CD4-positive, alpha-beta T cell treated with Interleukin-15 for 1 hour (primary cell): ENCODE results near the gene FLNA.
A peak's percentile ranks its signal among the peaks of the same experiment; 100 is the strongest.

ENCODE experiments used
- DNase-seq: peaks from one replicate; pipeline ENCODE4 v3.0.0-alpha.2; 2020

Gene FLNA

DNA sequence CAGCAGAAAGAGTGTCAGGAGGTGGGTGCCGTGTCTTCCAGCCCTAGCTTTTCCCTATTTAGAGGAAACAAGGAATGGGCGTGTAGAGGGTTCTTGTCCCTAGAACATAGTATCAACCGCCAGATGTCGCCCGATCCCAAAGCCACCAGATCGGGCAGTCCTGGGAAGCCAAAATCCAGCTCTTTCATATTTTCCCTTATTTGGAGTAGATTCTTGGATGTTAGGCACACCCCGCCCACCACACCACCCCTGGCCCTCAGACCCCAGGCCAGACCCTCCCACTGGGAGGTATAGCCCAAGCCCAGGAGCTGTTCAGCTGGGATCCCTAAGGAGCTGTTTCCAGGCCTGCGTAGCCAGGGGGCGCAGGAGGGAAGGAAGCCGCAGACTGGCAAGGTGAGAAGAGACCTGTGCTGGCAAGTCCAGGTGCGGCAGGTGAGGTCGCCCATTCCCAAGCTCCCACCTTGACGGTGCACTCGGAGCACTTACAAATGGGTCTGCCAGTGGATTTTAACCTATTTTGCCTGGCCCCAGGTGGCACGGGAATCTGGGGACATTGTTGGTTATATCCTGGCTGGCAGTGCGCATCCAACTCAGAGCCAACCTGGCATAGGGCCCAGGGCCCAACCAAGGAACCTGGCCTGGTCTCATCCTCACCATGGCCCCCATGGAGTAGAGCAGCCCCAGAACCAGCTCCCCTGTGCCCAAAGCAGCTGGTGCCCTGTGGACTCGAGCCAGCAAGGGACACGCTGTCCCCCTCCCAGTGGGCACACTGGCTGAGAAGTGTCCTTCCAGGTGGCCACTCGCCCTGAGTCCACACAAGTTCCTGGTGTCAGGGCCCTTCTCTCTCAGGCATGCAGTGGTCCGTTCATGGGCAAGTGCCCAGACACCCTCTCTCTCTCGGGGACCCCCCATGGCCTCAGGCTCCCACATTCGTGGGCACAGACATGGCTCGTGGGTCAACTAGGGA lies 811 bp downstream of the FLNA start:
- no peak for DNase-seq

- DNase-seq: peak; percentile 63
Measured at GRCh38 chrX:154372612-154373022, 1.8 kb downstream of the FLNA start.

- no peak for DNase-seq
Measured at GRCh38 chrX:154371789-154372300, 2.6 kb downstream of the FLNA start.

DNA sequence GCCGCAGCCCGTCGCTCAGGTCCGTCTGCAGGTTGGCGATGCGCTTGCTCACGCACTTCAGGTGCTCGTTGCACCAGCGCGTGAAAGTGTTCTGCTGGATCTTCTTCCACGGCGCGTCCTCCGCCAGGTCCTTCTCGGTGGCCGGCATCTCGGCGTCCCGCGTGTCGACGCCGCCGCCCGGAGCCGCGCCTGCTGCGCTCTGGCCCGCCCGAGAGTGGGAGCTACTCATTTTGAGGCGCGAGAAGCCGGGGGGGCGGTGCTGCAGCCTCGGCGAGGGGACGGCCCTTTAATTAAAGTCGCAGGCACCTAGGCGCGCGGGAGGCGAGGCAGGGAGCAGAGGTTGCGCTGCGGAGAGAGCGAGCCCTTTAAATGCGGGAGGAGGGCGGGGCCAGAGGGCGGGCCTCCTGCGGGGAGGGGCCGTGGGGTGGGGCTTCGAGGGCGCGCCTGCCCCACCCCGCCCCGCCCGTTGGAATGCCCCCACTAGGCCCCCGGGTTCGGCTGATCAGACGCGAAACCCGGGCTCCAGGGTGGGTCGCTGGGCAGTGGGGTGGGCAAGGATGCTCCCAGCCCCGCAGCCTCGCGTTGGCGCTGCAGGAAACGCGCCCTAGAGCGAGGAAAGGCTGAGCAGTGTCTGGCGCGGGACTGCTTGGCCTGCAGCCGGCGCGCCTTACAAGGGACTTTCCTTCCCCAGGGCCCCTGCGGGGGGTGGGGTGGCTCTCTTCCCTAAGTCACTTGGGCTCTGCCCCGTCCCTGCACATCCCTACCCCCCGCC lies 3.2 kb downstream of the FLNA start:
- DNase-seq: peak; percentile 95

DNA sequence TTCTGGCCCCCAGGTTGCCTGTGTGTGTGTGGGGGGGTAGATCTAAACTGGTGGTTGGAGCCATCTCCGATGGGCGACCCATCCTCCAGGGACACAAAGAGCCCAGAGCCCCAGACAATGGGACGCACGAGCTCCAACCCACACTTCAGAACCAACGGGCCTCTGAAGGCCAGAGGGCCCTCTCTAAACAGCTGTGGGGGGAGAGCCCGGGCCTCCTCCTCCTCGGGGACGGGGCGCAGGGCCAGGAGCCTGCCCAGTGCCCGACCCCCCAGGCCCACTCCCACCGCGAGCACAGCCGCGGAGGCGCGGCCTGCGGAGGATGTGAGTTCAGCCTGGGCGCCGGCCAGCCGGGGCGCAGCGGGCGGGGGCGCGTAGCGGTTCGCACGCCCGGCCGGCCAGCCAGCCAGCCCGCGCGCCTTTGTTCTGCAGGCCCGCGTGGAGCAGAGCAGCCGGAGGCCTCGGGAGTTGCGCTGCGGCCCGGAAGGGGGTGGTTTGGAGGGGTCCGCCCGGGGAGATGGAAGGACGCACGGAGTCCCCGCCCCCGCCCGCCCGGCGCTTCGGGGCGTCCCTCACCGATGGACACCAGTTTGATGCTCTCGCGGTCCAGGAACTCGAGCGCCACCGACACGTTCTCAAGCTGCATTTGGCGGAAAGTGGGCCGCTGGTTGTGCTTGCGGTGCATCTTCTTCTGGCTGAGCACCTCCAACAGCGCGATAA lies 4.0 kb downstream of the FLNA start:
- DNase-seq: no peak

GRCh38 chrX:154369449-154370299 lies 4.8 kb downstream of the FLNA start:
- DNase-seq: peak; percentile 84

DNA sequence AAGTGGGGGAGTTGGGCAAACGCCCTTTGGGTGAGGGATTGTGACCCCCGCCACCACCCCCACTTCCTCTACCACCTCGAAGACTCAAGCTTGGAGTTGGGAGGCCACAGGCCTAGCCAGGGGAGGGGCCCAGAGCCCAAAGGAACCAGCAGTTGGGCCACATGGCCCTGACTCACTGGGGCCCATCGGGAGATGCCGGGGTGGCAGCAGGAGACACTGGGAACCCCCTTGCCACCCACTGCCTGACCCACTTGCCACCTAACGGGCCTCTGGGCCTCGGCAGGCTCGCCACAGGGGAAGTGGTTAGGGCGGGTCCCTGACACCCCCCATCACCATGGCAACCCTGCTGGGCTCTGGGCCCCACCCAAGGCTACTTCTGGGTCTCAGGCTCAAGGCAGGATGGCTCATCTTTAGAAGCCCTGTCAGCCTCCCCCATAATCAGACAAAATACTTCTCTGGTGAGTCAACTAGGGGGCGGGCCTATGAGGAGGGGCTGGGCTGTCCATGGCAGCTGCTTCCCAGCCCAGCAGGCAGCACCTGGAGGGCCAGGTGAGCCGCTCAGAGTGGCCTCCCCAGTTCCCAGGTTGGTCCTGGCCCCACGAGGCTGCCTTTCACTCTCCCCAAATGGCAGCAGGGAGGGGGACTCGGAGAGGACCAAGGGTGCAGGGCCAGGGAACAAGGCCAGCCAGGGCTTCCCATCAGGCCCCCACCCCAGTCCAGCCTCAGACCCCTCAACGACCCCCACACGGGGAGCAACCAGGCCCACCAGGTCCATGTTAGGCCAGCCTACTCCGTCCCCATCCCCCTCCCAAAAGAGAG lies 5.6 kb downstream of the FLNA start:
- DNase-seq: peak; percentile 98

DNA sequence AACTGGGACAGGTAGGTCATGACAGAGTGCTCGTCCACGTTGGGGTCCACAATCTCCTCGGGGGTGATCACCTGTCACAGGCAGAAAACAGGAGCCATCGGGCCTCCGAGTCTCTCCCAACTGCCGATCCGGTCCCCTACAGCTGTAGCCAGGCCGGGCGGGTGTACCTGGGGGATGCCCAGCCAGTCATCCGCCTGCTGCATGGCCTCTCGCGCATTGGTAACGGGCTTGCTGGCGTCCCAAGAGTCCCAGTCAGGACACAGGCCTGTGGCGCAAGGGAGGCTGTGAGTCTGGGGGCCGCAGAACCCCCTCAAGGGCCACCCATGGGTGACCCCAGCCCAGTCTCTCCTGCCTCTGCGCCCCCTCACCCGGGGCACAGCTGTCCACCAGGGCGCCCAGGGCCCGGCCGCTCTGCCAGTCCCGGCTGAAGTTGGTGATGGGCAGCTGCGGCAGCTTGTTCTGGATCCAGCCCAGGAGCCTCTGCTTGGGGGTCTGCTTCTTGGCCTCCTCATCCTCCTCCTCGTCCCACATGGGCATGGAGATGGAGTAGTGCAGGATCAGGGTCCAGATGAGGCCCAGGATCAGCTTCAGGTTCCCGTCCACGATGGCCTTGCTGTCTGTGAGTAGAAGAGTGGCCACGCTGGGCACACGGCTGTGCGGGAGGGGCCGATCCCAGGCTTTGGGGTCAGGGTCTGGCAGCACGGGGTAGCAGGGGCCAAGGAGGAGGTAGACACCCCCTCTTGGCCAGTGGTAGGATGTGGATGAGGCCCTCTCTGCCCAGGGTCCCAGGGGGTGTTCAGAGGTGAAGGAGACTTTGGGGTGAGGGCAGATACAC lies 6.7 kb downstream of the FLNA start:
- DNase-seq: no peak

DNA sequence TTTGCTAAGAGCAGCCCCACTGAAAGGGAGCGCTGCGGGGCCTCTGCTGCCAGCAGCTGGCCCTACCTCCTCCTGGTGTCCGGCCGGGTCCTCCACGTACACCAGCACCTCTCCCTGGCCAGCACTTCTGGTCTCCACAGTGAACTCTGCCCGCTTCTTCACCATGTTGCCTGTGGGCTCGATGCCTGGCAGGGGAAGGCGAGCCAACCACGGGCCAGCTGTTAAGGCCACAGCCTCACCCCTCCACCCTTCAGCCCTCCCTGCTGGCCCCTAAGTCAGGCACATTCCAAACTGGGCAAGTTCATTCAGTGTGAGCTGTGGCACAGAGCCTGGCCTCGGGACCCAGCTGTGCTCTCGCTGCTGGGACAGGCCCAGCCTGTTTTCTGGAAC lies 7.8 kb downstream of the FLNA start:
- no peak for DNase-seq

DNA sequence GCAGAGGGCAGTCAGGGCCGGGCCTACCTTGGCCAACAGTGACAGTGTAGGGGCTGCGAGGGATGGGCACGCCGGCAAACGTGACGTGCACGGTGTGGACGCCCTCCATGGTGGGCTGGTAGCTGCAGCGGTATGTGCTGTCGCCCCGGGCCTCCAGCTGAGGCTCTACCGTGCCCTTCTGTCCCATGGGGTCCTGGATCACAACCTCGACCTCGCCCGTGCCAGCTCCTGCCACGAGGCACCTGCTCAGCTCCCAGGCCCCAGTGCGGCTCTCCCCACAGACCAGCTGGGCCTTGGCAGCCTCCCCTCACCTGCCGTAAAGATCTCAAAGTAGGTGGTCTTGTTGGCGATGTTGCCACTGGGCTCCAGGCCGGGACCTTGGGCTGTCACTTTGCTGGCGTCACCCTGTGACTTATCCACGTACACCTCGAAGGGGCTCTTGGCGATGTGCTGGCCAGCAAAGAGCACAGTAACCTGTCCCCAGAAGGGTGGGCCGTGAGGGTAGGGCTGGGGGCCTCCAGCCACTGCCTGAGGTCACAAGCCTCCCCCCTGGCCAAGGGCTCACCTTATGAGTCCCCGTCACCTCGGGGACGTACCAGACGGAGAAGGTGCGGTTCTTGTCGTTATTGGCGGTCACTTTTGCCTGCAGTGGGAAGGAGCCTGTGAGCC lies 8.3 kb downstream of the FLNA start:
- no peak for DNase-seq

DNA sequence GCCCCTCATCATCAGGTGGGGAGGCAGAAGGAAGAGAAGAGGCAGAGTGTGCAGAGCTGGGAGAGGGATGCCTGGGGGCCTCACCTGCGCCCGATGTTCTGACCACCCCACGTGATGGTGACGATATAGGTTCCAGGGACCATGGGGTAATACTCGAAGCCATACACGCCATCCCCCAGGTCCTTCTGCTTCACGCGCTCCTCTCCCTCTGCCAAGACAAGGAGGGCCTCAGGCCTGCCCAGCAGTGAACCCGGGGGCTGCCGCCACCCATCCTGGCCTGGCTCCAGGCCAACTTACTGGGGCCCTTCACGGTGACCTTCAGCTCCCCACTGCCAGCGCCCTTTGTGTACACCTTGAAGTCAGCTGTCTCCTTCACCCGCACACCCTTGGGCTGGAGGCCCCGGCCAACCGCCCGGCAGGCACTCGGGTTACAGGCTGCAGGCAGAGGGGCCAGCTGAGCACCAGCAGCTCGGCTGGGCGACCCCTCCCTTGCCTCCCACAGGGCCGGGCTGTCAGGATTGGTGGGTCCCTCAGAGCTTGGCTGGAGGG lies 9.3 kb downstream of the FLNA start:
- DNase-seq: no peak

DNA sequence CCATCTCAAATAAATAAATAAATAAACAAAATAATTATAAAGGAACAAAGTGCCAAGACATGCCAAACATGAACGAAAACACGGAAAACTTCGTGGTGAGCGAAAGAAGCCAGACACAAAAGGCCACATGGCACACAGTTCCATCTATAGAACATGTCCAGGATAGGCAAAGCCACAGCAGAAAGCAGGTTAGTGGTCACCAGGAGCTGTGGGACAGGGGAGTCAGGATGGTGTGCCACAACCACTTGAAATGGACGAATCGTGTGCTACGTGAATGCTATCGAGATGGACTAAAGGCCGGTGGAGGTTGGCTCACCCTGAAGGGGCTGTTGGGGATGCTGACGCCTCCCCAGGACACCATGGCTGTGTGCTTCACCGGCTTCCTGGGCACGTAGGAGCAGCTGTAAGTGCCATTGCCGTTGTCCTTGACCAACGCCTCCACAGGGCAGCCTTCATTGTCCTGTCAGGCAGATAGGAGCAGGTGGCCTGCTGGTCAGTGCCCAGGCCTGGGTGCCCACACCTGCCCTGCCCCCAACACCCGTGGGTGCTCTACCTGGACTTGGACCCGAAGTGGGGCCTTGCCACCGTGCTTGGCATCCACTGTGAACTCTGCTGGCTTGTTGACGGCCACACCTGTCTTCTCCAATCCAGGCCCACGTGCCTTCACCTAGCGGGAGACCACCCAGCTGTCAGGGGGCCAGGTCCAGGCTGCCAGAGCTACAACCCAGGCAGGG lies 10.6 kb downstream of the FLNA start:
- DNase-seq: no peak

GRCh38 chrX:154362085-154362742 lies 12.2 kb downstream of the FLNA start:
- DNase-seq: no peak

GRCh38 chrX:154360155-154360713 lies 14.2 kb downstream of the FLNA start:
- DNase-seq: no peak

DNA sequence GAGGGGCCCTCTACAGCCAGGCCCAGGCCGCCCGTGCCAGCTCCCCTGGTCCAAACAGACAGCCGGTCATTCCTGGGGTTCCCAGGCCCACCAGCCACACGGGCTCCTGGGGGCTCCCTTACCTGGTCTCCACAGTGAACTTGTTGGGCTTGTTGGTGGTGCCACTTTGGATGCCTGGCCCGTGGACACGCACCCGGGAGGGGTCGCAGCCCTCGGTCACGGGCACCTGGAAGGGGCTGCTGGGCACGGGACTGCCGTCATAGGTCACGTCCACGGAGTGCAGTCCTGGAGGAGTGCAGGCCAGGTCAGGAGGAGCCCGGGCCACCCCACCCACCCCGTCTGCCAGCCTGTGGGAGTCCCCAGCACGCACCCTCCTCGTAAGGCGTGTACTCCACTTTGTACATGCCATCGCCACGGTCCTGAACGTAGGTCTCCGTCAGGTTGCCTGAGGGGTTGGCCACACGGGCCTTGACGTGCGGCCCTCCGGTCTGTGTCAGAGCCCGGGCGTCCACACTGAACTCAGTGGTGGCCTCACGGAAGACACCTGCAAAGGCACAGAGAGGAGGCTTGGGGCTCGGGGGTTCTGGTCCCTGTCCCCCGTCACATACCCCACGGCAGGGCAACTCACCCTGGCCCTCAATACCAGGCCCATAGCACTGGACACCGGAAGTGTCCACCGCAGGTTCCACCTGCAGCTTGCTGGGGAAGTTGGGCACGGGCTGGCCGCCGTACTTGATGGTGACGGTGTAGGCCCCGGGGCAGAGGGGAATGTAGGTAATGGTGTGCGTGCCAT lies 14.9 kb downstream of the FLNA start:
- DNase-seq: no peak

GRCh38 chrX:154358829-154359228 lies 15.6 kb downstream of the FLNA start:
- no peak for DNase-seq

DNA sequence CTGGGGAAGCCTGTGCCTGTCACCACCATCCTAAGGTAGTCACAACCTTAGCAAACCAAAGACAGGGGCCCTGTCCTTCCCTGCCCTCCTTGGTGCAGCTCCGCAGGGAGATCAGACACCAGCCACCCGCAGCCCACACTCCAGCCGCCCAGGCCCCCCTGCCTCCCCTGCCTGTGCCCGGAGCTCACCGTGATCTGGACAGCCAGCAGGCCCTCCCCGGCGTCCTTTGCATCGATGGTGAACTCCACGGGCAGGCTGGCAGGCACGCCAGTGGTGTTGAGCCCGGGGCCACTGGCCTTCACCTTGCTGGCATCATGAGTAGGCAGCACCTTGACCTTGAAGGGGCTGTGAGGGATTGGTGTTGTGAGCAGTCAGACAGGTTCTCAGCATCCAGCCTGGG lies 16.4 kb downstream of the FLNA start:
- no peak for DNase-seq
